H1 (cell line): Measurements from ENCODE around the gene CCDC192.

ENCODE experiments used
- ASH2L ChIP-seq: fragments of 200-600, 300-600 bp; sonication (generic); IDR thresholded peaks from one replicate; pipeline ENCODE4 v1.7.1; 2017; ENCODE audit warnings: low read length
- CHD1 ChIP-seq: IDR thresholded peaks from 2 replicates; pipeline ENCODE4 v1.6.1; 2012; ENCODE audit warnings: low read depth, low read length, improper control_type of control experiment
- EZH2 ChIP-seq: fragments of 200-600 bp; sonication (generic); IDR thresholded peaks from 2 replicates; pipeline ENCODE4 v1.7.1; 2012; ENCODE audit warnings: low read depth, mild to moderate bottlenecking, moderate library complexity, low read length, inconsistent platforms; ENCODE audit not compliant: severe bottlenecking
- POLR2A ChIP-seq, 2 experiments: IDR thresholded peaks; 1 replicate in 1 of 2; 2 replicates in 1 of 2; pipeline ENCODE4 v1.6.1; 2011; ENCODE audit warnings: low read depth in 2 of 2, low read length in 2 of 2, mild to moderate bottlenecking in 2 of 2; ENCODE audit errors: control extremely low read depth in 1 of 2
- TBP ChIP-seq: IDR thresholded peaks from 2 replicates; pipeline ENCODE4 v1.6.1; 2011; ENCODE audit warnings: low read depth, low read length, improper control_type of control experiment
- TF ChIP-seq, protein P1 (sequence below): IDR thresholded peaks from 2 replicates; pipeline ENCODE4 v1.6.1; 2012; ENCODE audit warnings: inconsistent platforms

DNA sequence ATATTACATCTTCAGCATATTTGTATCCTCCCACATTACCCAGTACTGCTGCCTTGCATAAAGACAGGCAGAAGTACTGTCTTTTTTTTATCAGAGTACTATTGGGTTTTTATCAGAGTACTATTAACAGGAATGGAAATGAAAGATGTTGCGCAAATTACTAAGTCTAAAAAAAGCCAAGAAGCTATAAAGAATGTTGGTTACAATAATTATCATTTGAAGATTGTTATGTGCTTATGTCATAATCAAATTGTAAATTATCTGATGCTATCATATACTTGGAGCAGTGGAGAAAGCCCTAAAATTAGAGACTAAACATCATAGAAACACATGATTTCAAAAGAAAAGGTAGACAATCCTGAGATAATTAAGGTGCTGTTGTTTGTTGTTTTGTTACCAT, 188.8 kb downstream of the CCDC192 start:
- TF ChIP-seq EZH2 (no peak), POLR2A (IDR thresholded peaks at IDR 0.05; ENCODE audit: control extremely low read depth in 1 of 2, low read depth in 2 of 2, low read length in 2 of 2) (no peak), TBP (no peak), CHD1 (no peak), ASH2L (no peak)
- TF ChIP-seq, protein P1, sequence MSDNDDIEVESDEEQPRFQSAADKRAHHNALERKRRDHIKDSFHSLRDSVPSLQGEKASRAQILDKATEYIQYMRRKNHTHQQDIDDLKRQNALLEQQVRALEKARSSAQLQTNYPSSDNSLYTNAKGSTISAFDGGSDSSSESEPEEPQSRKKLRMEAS: no peak
